ENCODE data around the gene SAV1.

- TF ChIP-seq CTCF (IDR thresholded peaks at IDR 0.05) = no peak
- no peak for TF ChIP-seq POLR2A (IDR thresholded peaks at IDR 0.05)
Observed at GRCh38 chr14:50607181-50607580, 60.9 kb downstream of the SAV1 start.
